Panc1 (cell line): Measurements from ENCODE around the gene CTRB1. TPM values are rescaled to one million over a fixed set of nuclear protein-coding genes. Genes with fewer than 3 reads are reported as not detected.

Experiments used
- ATAC-seq: fragments of 200-7000 bp; cut with Tn5 transposase; 2 replicates; pipeline ENCODE4 v1.9.1; 2020; ENCODE audit warnings: mild to moderate bottlenecking, moderate library complexity
- BruUV-seq: library from RNA; stranded (reverse); fragments of 400-500 nt; replicated peaks from 2 replicates; lab custom pipeline; 2021; lab: Mats Ljungman, UMichigan
- CTCF ChIA-PET: fragments of 300-600 bp; sonication (Branson Sonifier 250); formaldehyde crosslinking; loops from one replicate; lab custom pipeline; 2022; ENCODE audit warnings: antibody characterized with exemption; lab: Charles Lee
- POLR2A ChIA-PET: fragments of 300-600 bp; sonication (Branson Sonifier 250); formaldehyde crosslinking; loops from one replicate; lab custom pipeline; 2022; ENCODE audit warnings: antibody characterized with exemption; lab: Charles Lee
- DNase-seq: peaks from one replicate; pipeline ENCODE4 v3.0.0-alpha.2; 2010; ENCODE audit warnings: low read depth, low spot score
- H3K27ac ChIP-seq: 2 replicates; pipeline ENCODE4 v1.5.1; 2011; ENCODE audit warnings: mild to moderate bottlenecking, low read length, inconsistent platforms
- H3K27me3 ChIP-seq: fragments of 200-500 bp; sonication (Bioruptor generic); 2 replicates; pipeline ENCODE4 v1.6.0; 2014; ENCODE audit warnings: low read length, inconsistent platforms; ENCODE audit not compliant: control insufficient read depth, insufficient read depth
- H3K36me3 ChIP-seq: fragments of 200-500 bp; sonication (Bioruptor generic); 2 replicates; pipeline ENCODE4 v1.5.1; 2014; ENCODE audit warnings: inconsistent platforms, mild to moderate bottlenecking, low read length, moderate library complexity; ENCODE audit not compliant: control insufficient read depth, insufficient read depth
- H3K4me1 ChIP-seq: 2 replicates; pipeline ENCODE4 v1.5.1; 2011; ENCODE audit warnings: inconsistent platforms, mild to moderate bottlenecking, low read length, moderate library complexity; ENCODE audit not compliant: control insufficient read depth, insufficient read depth
- H3K4me3 ChIP-seq, 2 experiments: 2 replicates each; pipeline ENCODE4 v1.5.1; 2011 to 2012; ENCODE audit warnings: low read depth in 2 of 2, low read length in 2 of 2, mild to moderate bottlenecking in 2 of 2, inconsistent platforms in 1 of 2, moderate library complexity in 1 of 2
- H3K9me3 ChIP-seq: fragments of 200-500 bp; sonication (Bioruptor generic); 2 replicates; pipeline ENCODE4 v1.5.1; 2014; ENCODE audit warnings: low read depth, mild to moderate bottlenecking, inconsistent platforms, low read length, moderate library complexity; ENCODE audit not compliant: control insufficient read depth, insufficient read depth
- CTCF ChIP-seq: fragments of 450-650 bp; IDR thresholded peaks from 2 replicates; pipeline ENCODE4 v1.5.1; 2017; ENCODE audit warnings: mild to moderate bottlenecking
- POLR2AphosphoS5 ChIP-seq: IDR thresholded peaks from 2 replicates; pipeline ENCODE4 v1.6.1; 2012; ENCODE audit warnings: mild to moderate bottlenecking, low read depth, low read length, moderate library complexity
- REST ChIP-seq, 2 experiments: IDR thresholded peaks; 2 replicates each; pipeline ENCODE4 v1.6.1; 2011 to 2012; ENCODE audit warnings: low read depth in 2 of 2, control low read depth in 1 of 2, low read length in 1 of 2, mild to moderate bottlenecking in 1 of 2, moderate library complexity in 1 of 2; ENCODE audit not compliant: insufficient read depth in 1 of 2
- TCF7L2 ChIP-seq: IDR thresholded peaks from 2 replicates; pipeline ENCODE4 v1.6.1; 2011; ENCODE audit warnings: mild to moderate bottlenecking, low read depth, low read length, inconsistent platforms
- in situ Hi-C: cut with HindIII; loops from 2 replicates; pipeline ENCODE4 v1.10.0; 2016; ENCODE audit warnings: low sequenced_read_pairs, low pct_unique_long_range_greater_than_20kb
- intact Hi-C: fragments of 100-400 bp; cut with micrococcal nuclease; formaldehyde crosslinking; loops from one replicate; pipeline ENCODE4 v1.10.0; 2022; ENCODE audit not compliant: unreplicated experiment
- total RNA-seq: library from RNA; stranded (reverse); gene quantifications from one replicate; pipeline ENCODE4 v1.2.1, GENCODE V29; 2021; ENCODE audit not compliant: unreplicated experiment

Gene CTRB1
- total RNA-seq, 1 experiment from 2014 or later = 2.7 TPM

GRCh38 chr16:75227361-75228142, 8.8 kb downstream of the CTRB1 start:
- ATAC-seq (peak; percentile 3), DNase-seq (no peak)
- Histone ChIP-seq H3K4me1 (peaks cover 3% of the 10 kb centered on the region; the same call in 1 of the 2 replicates), H3K9me3 (no peaks in the 10 kb centered on the region), H3K27me3 (no peaks in the 10 kb centered on the region), H3K4me3 (no peak overlapping the region), H3K27ac (no peak overlapping the region), H3K36me3 (peaks cover 4% of the 10 kb centered on the region; the same call in 1 of the 2 replicates)
- in situ Hi-C loops (no loop called here), intact Hi-C loops (no loop called here)
- TF ChIP-seq CTCF (no peak), POLR2AphosphoS5 (no peak; the same call in 1 of the 2 replicates), TCF7L2 (no peak), REST (IDR thresholded peaks at IDR 0.05; ENCODE audit: insufficient read depth in 1 of 2, low read depth in 2 of 2, low read length in 1 of 2) (no peak)
- BruUV-seq = no TSS peak
- POLR2A ChIA-PET = no interaction called here
- CTCF ChIA-PET = no interaction called here

- ChIA-PET POLR2A (no interaction called here), CTCF (interaction anchor here (0.6 kb wide), 1 partner anchor 166 kb away, joined by 4 read pairs; no protein-coding TSS in a partner anchor)
- ATAC-seq = no peak
- H3K27ac ChIP-seq = no peak overlapping the region
- H3K4me3 ChIP-seq = no peak overlapping the region
- H3K9me3 ChIP-seq = no peaks in the 10 kb centered on the region
- no TSS peak for BruUV-seq
- no peak for DNase-seq
- peaks cover 9% of the 10 kb centered on the region; the same call in 1 of the 2 replicates for H3K36me3 ChIP-seq
- TF ChIP-seq TCF7L2 = no peak
- TF ChIP-seq CTCF = no peak
- in situ Hi-C loops = no loop called here
- H3K27me3 ChIP-seq = no peaks in the 10 kb centered on the region
- intact Hi-C loops = no loop called here
- peaks cover 3% of the 10 kb centered on the region; the same call in 1 of the 2 replicates for H3K4me1 ChIP-seq
These were observed 9.6 kb downstream of the CTRB1 start for GRCh38 chr16:75228143-75228976.
